ENCODE measurements around the gene LGMN.

DNA sequence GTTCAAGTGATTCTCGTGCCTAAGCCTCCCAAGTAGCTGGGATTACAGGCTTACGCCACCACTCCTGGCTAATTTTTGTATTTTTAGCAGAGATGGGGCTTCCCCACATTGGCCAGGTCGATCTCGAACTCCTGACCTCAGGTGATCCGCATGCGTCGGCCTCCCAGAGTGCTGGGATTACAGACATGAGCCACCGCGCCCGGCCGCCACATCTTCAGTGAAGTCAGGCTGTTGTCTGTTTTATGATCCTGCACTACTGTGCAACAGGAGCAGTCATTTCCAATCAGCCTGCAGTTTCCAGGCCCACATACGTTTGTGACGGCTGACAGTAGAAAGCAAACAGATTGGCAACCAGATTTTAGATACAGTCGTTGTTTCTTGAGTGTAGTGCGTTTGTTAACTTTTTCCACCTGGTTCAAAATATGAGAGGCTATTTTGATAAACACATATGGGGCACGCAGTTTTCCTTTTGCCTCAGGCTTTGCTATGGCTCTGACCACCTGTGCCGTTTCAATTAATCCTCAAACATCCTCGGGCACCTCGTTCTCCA, 74.8 kb downstream of the LGMN start:
- TF ChIP-seq, protein P1, sequence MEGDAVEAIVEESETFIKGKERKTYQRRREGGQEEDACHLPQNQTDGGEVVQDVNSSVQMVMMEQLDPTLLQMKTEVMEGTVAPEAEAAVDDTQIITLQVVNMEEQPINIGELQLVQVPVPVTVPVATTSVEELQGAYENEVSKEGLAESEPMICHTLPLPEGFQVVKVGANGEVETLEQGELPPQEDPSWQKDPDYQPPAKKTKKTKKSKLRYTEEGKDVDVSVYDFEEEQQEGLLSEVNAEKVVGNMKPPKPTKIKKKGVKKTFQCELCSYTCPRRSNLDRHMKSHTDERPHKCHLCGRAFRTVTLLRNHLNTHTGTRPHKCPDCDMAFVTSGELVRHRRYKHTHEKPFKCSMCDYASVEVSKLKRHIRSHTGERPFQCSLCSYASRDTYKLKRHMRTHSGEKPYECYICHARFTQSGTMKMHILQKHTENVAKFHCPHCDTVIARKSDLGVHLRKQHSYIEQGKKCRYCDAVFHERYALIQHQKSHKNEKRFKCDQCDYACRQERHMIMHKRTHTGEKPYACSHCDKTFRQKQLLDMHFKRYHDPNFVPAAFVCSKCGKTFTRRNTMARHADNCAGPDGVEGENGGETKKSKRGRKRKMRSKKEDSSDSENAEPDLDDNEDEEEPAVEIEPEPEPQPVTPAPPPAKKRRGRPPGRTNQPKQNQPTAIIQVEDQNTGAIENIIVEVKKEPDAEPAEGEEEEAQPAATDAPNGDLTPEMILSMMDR (IDR thresholded peaks at IDR 0.05; ENCODE audit: insufficient read depth, low read length, poor library complexity, severe bottlenecking), result no peak
- no peak for TF ChIP-seq EZH2phosphoT487 (conservative IDR thresholded peaks at IDR 0.05; ENCODE audit: low read length)
